HG03066 (cell line): ENCODE results near the gene TPR.
"Not testable (repeated sequence)": the region's sequence is repeated elsewhere in the genome, so short reads cannot be mapped to it uniquely, and the experiment has no call there.

ENCODE experiments used
- ATAC-seq: cut with Tn5 transposase; IDR thresholded peaks from one replicate; pipeline ENCODE4 v1.9.1; 2021; ENCODE audit warnings: low read depth; ENCODE audit not compliant: unreplicated experiment

TPR gene

GRCh38 chr1:186375152-186375928, at the start of gene TPR, which contains the start of gene ODR4:
Gene TPR, minus strand, starts transcription at chr1:186375253. Its CDS starts 225 bp downstream, at chr1:186375028.
Gene ODR4, plus strand, starts transcription at chr1:186375838. Its CDS starts 3,948 bp downstream, at chr1:186379786.
- ATAC-seq: peak; percentile 81

GRCh38 chr1:186424539-186424938, 49.5 kb upstream of the TPR start:
- no peak for ATAC-seq

GRCh38 chr1:186421446-186421845, 46.4 kb upstream of the TPR start:
- no peak for ATAC-seq

- peak; percentile 90 for ATAC-seq
Observed at GRCh38 chr1:186420923-186421322, 45.9 kb upstream of the TPR start.

- ATAC-seq: no peak
Observed at GRCh38 chr1:186420311-186420710, 45.3 kb upstream of the TPR start.

GRCh38 chr1:186418503-186418902, 43.5 kb upstream of the TPR start:
- no peak for ATAC-seq

GRCh38 chr1:186413319-186413718, 38.3 kb upstream of the TPR start:
- ATAC-seq: no peak

GRCh38 chr1:186409091-186409490, 34.0 kb upstream of the TPR start:
- no peak for ATAC-seq

- no peak for ATAC-seq
Observed at GRCh38 chr1:186404454-186405051, 29.5 kb upstream of the TPR start.

- ATAC-seq: no peak
Observed at GRCh38 chr1:186403632-186404031, 28.6 kb upstream of the TPR start.

GRCh38 chr1:186401446-186401845, 26.4 kb upstream of the TPR start:
- ATAC-seq: not testable (repeated sequence)

- ATAC-seq: not testable (repeated sequence)
Observed at GRCh38 chr1:186392711-186393110, 17.7 kb upstream of the TPR start.

GRCh38 chr1:186391841-186392240, 16.8 kb upstream of the TPR start:
- no peak for ATAC-seq

- ATAC-seq: no peak
Observed at GRCh38 chr1:186390925-186391324, 15.9 kb upstream of the TPR start.

GRCh38 chr1:186386725-186387383, 11.8 kb upstream of the TPR start:
- no peak for ATAC-seq

GRCh38 chr1:186375929-186376319, 871 bp upstream of the TPR start:
- ATAC-seq: no peak

- peak; percentile 29 for ATAC-seq
Observed at GRCh38 chr1:186374303-186375151, 526 bp downstream of the TPR start.

- ATAC-seq: not testable (repeated sequence)
Observed at GRCh38 chr1:186347837-186348691, 27.0 kb downstream of the TPR start.

- no peak for ATAC-seq
Observed at GRCh38 chr1:186340772-186341171, 34.3 kb downstream of the TPR start.

- ATAC-seq: no peak
Observed at GRCh38 chr1:186337554-186337953, 37.5 kb downstream of the TPR start.
